Parathyroid adenoma (tissue), 2 donors: ENCODE results near the gene MTTP.

Source experiments
- H2AFZ ChIP-seq: fragments of 300-600 bp; sonication (generic); one replicate; pipeline ENCODE4 v1.7.0; 2017; ENCODE audit warnings: antibody characterized with exemption, mild to moderate bottlenecking
- H3K27ac ChIP-seq: fragments of 300-600 bp; sonication (generic); one replicate; pipeline ENCODE4 v1.7.0; 2017
- H3K27me3 ChIP-seq: fragments of 300-600 bp; sonication (generic); one replicate; pipeline ENCODE4 v1.7.0; 2017; ENCODE audit warnings: low read length; ENCODE audit not compliant: control insufficient read depth, insufficient read depth
- H3K36me3 ChIP-seq: fragments of 300-600 bp; sonication (generic); one replicate; pipeline ENCODE4 v1.7.0; 2017; ENCODE audit warnings: low read length; ENCODE audit not compliant: control insufficient read depth, insufficient read depth
- H3K4me1 ChIP-seq: fragments of 300-600 bp; sonication (generic); one replicate; pipeline ENCODE4 v1.7.0; 2017; ENCODE audit warnings: control low read depth
- H3K4me2 ChIP-seq: fragments of 300-600 bp; sonication (generic); one replicate; pipeline ENCODE4 v1.7.0; 2017; ENCODE audit warnings: low read length
- H3K4me3 ChIP-seq: fragments of 300-600 bp; sonication (generic); one replicate; pipeline ENCODE4 v1.7.0; 2017; ENCODE audit warnings: low read depth, low read length
- H3K79me2 ChIP-seq: fragments of 300-600 bp; sonication (generic); one replicate; pipeline ENCODE4 v1.7.0; 2017; ENCODE audit warnings: control low read depth
- H3K9ac ChIP-seq: fragments of 300-600 bp; sonication (generic); one replicate; pipeline ENCODE4 v1.7.0; 2017; ENCODE audit warnings: mild to moderate bottlenecking
- H3K9me3 ChIP-seq: fragments of 300-600 bp; sonication (generic); one replicate; pipeline ENCODE4 v1.7.0; 2017; ENCODE audit warnings: low read length; ENCODE audit not compliant: control insufficient read depth
- CTCF ChIP-seq: fragments of 300-600 bp; sonication (generic); IDR thresholded peaks from one replicate; pipeline ENCODE4 v1.7.0; 2017; ENCODE audit warnings: antibody characterized with exemption, mild to moderate bottlenecking
- donor health status: primary hyperparathyroidism.

MTTP gene

GRCh38 chr4:99642725-99643489 is 68.3 kb downstream of the MTTP start:
- no peaks in the 10 kb centered on the region for H3K27me3 ChIP-seq
- no peaks in the 10 kb centered on the region for H3K36me3 ChIP-seq
- H3K9ac ChIP-seq = no peak overlapping the region
- no peak overlapping the region for H3K4me2 ChIP-seq
- no peaks in the 10 kb centered on the region for H3K9me3 ChIP-seq
- no peaks in the 10 kb centered on the region for H3K79me2 ChIP-seq
- H3K4me3 ChIP-seq = no peak overlapping the region
- no peak overlapping the region for H2AFZ ChIP-seq
- no peaks in the 10 kb centered on the region for H3K4me1 ChIP-seq
- H3K27ac ChIP-seq = no peak overlapping the region
- no peak for TF ChIP-seq CTCF

GRCh38 chr4:99644453-99644852 is 69.8 kb downstream of the MTTP start:
- Histone ChIP-seq H3K27ac (no peak overlapping the region), H3K9me3 (no peaks in the 10 kb centered on the region), H3K4me2 (no peak overlapping the region), H3K9ac (no peak overlapping the region), H3K4me1 (no peaks in the 10 kb centered on the region), H3K4me3 (no peak overlapping the region), H3K36me3 (no peaks in the 10 kb centered on the region), H2AFZ (no peak overlapping the region), H3K79me2 (no peaks in the 10 kb centered on the region), H3K27me3 (no peaks in the 10 kb centered on the region)
- TF ChIP-seq CTCF = no peak

- H3K9me3 ChIP-seq = no peaks in the 10 kb centered on the region
- no peaks in the 10 kb centered on the region for H3K27me3 ChIP-seq
- H3K4me3 ChIP-seq = no peak overlapping the region
- H3K36me3 ChIP-seq = no peaks in the 10 kb centered on the region
- no peak for TF ChIP-seq CTCF
- H2AFZ ChIP-seq = no peak overlapping the region
- no peak overlapping the region for H3K4me2 ChIP-seq
- no peak overlapping the region for H3K27ac ChIP-seq
- H3K4me1 ChIP-seq = no peaks in the 10 kb centered on the region
- H3K9ac ChIP-seq = no peak overlapping the region
- no peaks in the 10 kb centered on the region for H3K79me2 ChIP-seq
Measured at GRCh38 chr4:99645036-99645435, 70.4 kb downstream of the MTTP start.

- no peaks in the 10 kb centered on the region for H3K4me1 ChIP-seq
- no peak overlapping the region for H3K4me3 ChIP-seq
- H3K79me2 ChIP-seq = no peaks in the 10 kb centered on the region
- no peak overlapping the region for H3K27ac ChIP-seq
- H3K9me3 ChIP-seq = no peaks in the 10 kb centered on the region
- no peaks in the 10 kb centered on the region for H3K27me3 ChIP-seq
- H3K9ac ChIP-seq = no peak overlapping the region
- H3K4me2 ChIP-seq = no peak overlapping the region
- no peak for TF ChIP-seq CTCF
- H2AFZ ChIP-seq = no peak overlapping the region
- H3K36me3 ChIP-seq = no peaks in the 10 kb centered on the region
Measured at GRCh38 chr4:99645638-99646037, 71.0 kb downstream of the MTTP start.

DNA sequence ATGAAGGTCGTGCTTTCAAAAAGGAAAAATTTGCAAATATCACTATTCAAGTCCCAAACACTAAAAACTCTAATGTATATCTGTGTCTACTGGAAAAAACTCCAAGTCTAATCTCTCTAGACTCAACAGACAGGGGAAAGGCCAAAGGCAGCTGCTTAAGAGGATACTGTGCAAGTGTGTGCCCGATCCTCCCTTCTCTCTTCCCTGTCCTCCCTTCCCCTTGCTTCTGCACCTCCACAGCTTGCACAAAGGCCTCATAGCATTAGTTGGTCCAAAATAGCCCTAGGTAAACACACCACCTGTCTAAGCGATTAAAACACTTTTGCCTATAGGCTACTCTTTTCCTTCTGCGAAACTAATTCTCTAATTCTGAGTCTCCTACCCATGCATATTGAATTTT is 72.4 kb downstream of the MTTP start:
- Histone ChIP-seq H2AFZ (no peak overlapping the region), H3K36me3 (no peaks in the 10 kb centered on the region), H3K4me1 (no peaks in the 10 kb centered on the region), H3K27ac (no peak overlapping the region), H3K4me3 (no peak overlapping the region), H3K9ac (no peak overlapping the region), H3K9me3 (no peaks in the 10 kb centered on the region), H3K79me2 (no peaks in the 10 kb centered on the region), H3K4me2 (no peak overlapping the region), H3K27me3 (no peaks in the 10 kb centered on the region)
- no peak for TF ChIP-seq CTCF
